ENCODE data around the gene SOX13.

Gene SOX13

DNA sequence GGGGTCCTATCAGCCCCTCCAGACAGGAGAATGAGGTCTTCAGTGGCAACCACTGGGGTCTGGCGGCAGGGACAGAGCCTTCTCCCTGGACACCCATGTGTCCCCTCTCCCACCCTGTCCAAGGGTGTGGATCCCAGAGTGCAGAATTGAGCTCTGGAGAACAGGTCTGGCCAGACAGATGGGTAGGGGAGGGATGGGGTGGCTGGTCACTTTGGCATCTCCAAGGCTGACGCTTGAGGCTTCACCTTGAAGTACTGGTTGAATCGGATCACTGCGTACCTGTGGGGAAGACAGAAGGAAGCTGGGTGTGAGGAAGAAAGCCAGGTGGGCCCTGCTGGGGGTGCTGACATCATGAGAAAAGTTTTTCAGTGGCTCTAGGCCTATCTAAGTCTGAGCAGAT lies 59.1 kb downstream of the SOX13 start:
- DNase-seq (ENCODE audit: low read depth in 2 of 2), result no peak

DNA sequence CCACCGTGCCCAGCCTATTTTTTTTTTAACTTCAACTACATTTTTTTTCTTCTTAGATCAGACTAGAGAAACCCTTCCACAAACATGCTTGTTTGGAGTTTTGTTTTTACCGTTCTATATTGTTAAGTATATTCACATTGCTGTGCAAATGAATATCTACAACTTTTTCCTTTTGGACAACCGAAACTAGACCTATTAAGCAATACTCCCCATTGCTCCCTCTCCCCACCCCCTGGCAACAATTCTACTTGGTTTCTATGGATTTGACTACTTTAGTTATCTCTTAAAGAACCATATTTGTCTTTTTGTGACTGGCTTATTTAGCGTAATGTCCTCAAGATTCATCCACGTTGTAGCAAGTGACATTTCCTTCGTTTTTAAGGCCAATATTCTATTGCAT lies 59.8 kb downstream of the SOX13 start:
- no peak for DNase-seq (ENCODE audit: low read depth in 2 of 2)

- DNase-seq (ENCODE audit: low read depth in 2 of 2), result no peak
Measured at GRCh38 chr1:204134103-204134502, 61.2 kb downstream of the SOX13 start.

DNA sequence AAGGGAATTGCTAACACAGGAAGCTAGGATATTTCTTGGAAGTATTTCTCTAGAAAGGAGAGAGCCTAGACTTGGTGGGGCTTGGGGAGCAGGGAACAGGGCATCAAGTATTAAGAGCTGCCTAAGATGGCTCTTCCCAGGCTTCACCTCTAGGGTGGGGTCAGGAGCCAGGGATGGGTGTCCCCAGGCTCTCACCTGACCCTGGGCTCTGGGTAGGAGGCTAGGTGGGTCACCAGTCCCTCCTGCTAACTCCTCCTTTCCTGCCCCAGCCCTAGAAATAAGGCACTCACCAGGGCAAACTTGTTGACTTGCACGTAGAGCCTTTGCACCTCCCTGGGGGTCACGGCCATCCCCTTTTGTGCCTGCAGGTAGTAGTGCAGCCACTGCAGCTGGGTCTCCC lies 63.9 kb downstream of the SOX13 start:
- DNase-seq (ENCODE audit: low read depth in 2 of 2), result no peak

GRCh38 chr1:204139088-204139487 lies 66.2 kb downstream of the SOX13 start:
- no peak for DNase-seq (ENCODE audit: low read depth in 2 of 2)

DNA sequence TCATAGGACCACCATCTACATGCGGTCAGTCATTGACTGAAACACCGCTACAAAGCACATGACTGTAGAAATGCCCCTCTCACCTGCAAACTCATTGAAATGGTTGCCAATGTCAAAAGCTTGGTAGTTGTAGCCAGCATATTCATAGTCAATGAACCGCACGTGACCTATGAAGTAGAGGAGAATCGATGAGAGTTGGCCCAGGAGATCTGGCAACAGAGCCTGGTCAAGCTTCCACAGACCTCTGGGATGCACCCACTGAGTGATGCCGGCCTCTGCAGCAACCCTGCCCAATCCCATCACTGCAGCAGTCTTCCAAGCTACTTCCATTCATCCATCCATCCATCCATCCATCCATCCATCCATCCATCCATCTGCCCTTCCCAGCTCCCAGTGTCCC lies 67.0 kb downstream of the SOX13 start:
- no peak for DNase-seq (ENCODE audit: low read depth in 2 of 2)

DNA sequence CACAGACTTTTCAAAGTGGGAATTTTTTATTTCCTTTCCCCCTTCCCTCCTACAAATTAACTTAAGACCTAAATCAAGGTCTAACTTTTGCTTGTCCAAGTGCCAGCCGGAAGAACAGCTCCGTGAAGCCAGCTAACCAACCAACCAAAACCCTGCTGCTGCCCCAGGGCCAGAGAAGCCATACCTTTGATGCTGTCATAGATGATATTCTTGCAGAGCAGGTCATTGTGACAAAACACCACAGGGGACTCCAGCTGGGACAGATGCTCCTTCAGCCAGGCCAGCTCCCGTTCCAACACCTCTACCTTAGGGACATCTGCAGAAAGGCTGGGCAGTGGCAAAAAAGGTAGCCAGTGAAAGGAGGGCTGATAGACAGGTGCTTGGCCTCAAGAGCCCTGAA lies 68.2 kb downstream of the SOX13 start:
- DNase-seq (ENCODE audit: low read depth in 2 of 2), result no peak

GRCh38 chr1:204142032-204142974 lies 69.4 kb downstream of the SOX13 start:
- DNase-seq (ENCODE audit: low read depth in 2 of 2), result no peak

- no peak for DNase-seq (ENCODE audit: low read depth in 2 of 2)
Measured at GRCh38 chr1:204143276-204144041, 70.5 kb downstream of the SOX13 start.

- no peak for DNase-seq (ENCODE audit: low read depth in 2 of 2)
Measured at GRCh38 chr1:204145033-204145504, 72.2 kb downstream of the SOX13 start.

- no peak for DNase-seq (ENCODE audit: low read depth in 2 of 2)
Measured at GRCh38 chr1:204146309-204146708, 73.4 kb downstream of the SOX13 start.

DNA sequence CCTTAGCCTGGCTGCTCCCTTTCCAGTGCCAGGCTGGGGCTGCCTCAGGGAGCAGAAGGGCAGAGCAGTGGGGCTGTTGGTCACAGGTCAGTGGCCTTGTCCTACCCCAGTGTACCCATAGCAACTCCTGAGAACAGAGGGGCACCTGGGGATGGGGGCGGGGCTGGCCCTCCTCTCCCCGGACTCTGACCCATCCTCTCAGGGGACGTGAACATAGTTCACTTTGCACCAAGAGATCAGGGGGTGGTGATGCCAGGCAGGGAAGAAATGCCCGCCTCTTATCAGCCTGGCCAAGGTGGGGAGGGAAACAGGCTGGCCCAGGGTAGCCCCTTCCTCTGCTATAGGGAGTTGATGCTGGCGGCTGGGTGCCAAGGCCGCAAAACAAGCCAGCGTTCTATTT lies 74.0 kb downstream of the SOX13 start:
- DNase-seq (ENCODE audit: low read depth in 2 of 2), result no peak

GRCh38 chr1:204147406-204148383 lies 74.8 kb downstream of the SOX13 start:
- no peak for DNase-seq (ENCODE audit: low read depth in 2 of 2)

- DNase-seq (ENCODE audit: low read depth in 2 of 2), result no peak
Measured at GRCh38 chr1:204149107-204149506, 76.2 kb downstream of the SOX13 start.

- DNase-seq (ENCODE audit: low read depth in 2 of 2), result no peak
Measured at GRCh38 chr1:204149635-204150565, 77.0 kb downstream of the SOX13 start.

- DNase-seq (ENCODE audit: low read depth in 2 of 2), result no peak
Measured at GRCh38 chr1:204150702-204151551, 78.0 kb downstream of the SOX13 start.

DNA sequence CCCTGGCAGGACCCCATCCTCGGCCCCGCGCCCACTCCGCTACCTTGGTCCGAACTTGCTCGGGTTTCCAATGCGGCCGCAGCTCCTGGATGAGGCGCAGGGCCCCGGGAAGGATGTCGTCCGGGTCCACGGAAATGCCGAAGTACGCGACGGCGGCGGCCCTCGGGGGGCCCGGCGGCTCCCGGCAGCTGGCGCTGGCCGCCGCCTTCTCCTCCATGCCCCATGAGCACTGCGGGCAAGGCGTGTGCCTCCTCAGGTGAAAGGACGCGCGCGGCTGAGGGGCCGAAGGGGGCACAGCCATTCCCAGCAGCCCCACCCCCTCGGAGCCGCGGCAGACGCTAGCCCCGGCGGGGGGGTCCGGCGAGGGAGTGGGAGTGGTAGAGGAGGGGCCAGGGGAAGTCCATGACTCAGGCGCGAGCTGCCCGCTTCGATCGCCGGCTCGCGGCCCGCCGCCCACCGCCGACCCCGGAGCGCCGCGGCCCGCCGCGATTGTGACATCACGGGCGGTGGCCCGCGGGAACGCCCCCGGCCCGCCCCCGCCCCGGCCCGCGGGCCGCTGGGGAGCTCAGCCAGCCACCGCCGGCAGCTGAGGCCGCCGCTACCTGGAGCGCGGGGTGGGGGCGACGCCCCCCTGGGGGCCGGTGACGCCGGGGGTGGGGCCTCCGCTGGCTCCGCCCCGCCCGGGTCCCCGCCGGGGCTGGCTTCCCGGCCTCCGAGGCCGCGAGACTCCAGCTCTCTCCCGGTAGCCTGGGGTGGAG lies 78.8 kb downstream of the SOX13 start, which contains the start of gene ETNK2:
Gene ETNK2 (minus strand): TSS at position 493 of the 758 bp plus-strand sequence. CDS start 192 bp downstream, at position 301.
- DNase-seq (ENCODE audit: low read depth in 2 of 2), result peak in 1 of 2 experiments; percentile 18

DNA sequence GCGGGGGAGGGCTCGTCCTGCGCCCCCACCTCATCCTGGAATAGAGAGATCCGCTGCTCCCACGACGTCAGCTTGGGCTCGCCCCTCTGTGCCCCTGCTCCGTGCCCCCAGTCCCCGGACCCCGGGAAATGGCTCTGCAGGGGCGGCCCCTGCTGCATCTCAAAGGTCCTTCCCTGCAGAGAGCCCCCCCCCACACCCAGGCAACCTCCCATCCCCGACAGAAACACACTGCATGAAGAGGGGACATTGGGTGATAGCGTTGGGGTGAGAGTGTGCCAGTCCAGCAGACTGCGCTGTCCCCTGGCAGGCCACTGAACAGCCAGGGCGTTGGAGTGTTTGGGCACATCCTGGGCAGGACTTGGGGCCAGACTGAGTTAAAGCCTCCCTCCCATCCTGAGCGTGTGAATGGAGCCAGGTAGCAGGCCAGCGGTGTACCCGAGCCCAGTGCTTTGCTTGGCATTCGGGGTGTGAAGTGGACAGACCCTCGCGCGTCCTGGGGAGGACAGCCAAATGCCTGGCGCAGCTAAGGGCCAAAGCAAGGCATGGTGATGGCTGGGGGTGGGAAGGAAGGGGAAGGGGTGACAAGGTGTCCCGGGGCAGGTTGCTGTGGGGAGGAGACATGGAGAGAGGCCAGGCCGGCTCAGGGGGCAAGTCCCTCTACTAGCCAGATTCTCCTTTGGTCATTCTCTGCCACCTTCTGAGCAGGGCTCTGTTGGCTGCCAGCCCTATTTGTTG lies 79.6 kb downstream of the SOX13 start:
- no peak for DNase-seq (ENCODE audit: low read depth in 2 of 2)
